Epidermal melanocyte (primary cell): ENCODE results near the gene MANSC4.

Source experiments
- DNase-seq: peaks from one replicate; pipeline ENCODE4 v3.0.0; 2011; ENCODE audit warnings: low spot score; ENCODE audit not compliant: insufficient read length

Gene MANSC4

GRCh38 chr12:27779920-27780611, at the start of gene MANSC4, which contains the start of gene KLHL42:
MANSC4 (minus strand) TSS chr12:27780236; CDS start chr12:27771276, 8,960 bp downstream.
KLHL42 (plus strand) TSS chr12:27780233; CDS start chr12:27780331, 98 bp downstream.
- peak; percentile 51 for DNase-seq

- no peak for DNase-seq
These were observed 48.2 kb upstream of the MANSC4 start for GRCh38 chr12:27828196-27828595.

- DNase-seq, result no peak
These were observed 46.0 kb upstream of the MANSC4 start for GRCh38 chr12:27826076-27826475.

- no peak for DNase-seq
These were observed 44.2 kb upstream of the MANSC4 start for GRCh38 chr12:27824126-27824842.

GRCh38 chr12:27823038-27823437, 43.0 kb upstream of the MANSC4 start:
- no peak for DNase-seq

- no peak for DNase-seq
These were observed 42.2 kb upstream of the MANSC4 start for GRCh38 chr12:27822076-27822712.

GRCh38 chr12:27821259-27821973, 41.4 kb upstream of the MANSC4 start:
- DNase-seq, result peak; percentile 77

GRCh38 chr12:27820564-27820963, 40.5 kb upstream of the MANSC4 start:
- DNase-seq, result no peak

- no peak for DNase-seq
These were observed 38.4 kb upstream of the MANSC4 start for GRCh38 chr12:27818401-27818918.

- DNase-seq, result no peak
These were observed 37.7 kb upstream of the MANSC4 start for GRCh38 chr12:27817766-27818165.

GRCh38 chr12:27814851-27815591, 35.0 kb upstream of the MANSC4 start:
- peak; percentile 33 for DNase-seq

GRCh38 chr12:27814411-27814810, 34.4 kb upstream of the MANSC4 start:
- DNase-seq, result peak; percentile 54

GRCh38 chr12:27812502-27812901, 32.5 kb upstream of the MANSC4 start:
- DNase-seq, result no peak

GRCh38 chr12:27810756-27811155, 30.7 kb upstream of the MANSC4 start:
- DNase-seq, result no peak

- no peak for DNase-seq
These were observed 28.8 kb upstream of the MANSC4 start for GRCh38 chr12:27808841-27809240.

- no peak for DNase-seq
These were observed 27.1 kb upstream of the MANSC4 start for GRCh38 chr12:27807063-27807703.

- DNase-seq, result no peak
These were observed 26.2 kb upstream of the MANSC4 start for GRCh38 chr12:27806259-27806658.

- DNase-seq, result no peak
These were observed 25.2 kb upstream of the MANSC4 start for GRCh38 chr12:27805238-27805637.

- DNase-seq, result no peak
These were observed 22.9 kb upstream of the MANSC4 start for GRCh38 chr12:27802936-27803335.

GRCh38 chr12:27802511-27802910, 22.5 kb upstream of the MANSC4 start:
- DNase-seq, result no peak
